ENCODE results near the gene MLX.
"Not testable (repeated sequence)": the region's sequence is repeated elsewhere in the genome, so short reads cannot be mapped to it uniquely, and the experiment has no call there.

Gene MLX

GRCh38 chr17:42555961-42556617, 10.8 kb upstream of the MLX start:
- not testable (repeated sequence) for DNase-seq

GRCh38 chr17:42559075-42559474, 7.8 kb upstream of the MLX start:
- DNase-seq = no peak

GRCh38 chr17:42560246-42560645, 6.7 kb upstream of the MLX start:
- DNase-seq = no peak

GRCh38 chr17:42561897-42562387, 5.0 kb upstream of the MLX start, which contains the start of gene COASY:
COASY (plus strand) TSS chr17:42562148; CDS start chr17:42562623, 475 bp downstream.
- DNase-seq = peak; percentile 86

- no peak for DNase-seq
These were observed 4.3 kb upstream of the MLX start for GRCh38 chr17:42562388-42563142.

- no peak for DNase-seq
These were observed 3.8 kb upstream of the MLX start for GRCh38 chr17:42563143-42563509.

GRCh38 chr17:42563543-42563942, 3.4 kb upstream of the MLX start:
- DNase-seq = no peak

- no peak for DNase-seq
These were observed 3.0 kb upstream of the MLX start for GRCh38 chr17:42563950-42564349.

GRCh38 chr17:42564815-42565522, 1.9 kb upstream of the MLX start:
- DNase-seq = no peak

GRCh38 chr17:42565523-42566214, 1.2 kb upstream of the MLX start:
- no peak for DNase-seq

- no peak for DNase-seq
These were observed 551 bp upstream of the MLX start for GRCh38 chr17:42566215-42566882.

- DNase-seq = no peak
These were observed 1.6 kb downstream of the MLX start for GRCh38 chr17:42568341-42569111.

GRCh38 chr17:42571435-42572225, 4.7 kb downstream of the MLX start:
- DNase-seq = no peak

GRCh38 chr17:42573095-42573494, 6.2 kb downstream of the MLX start:
- DNase-seq = no peak

- DNase-seq = no peak
These were observed 7.6 kb downstream of the MLX start for GRCh38 chr17:42574463-42574862.

- no peak for DNase-seq
These were observed 10.2 kb downstream of the MLX start for GRCh38 chr17:42577140-42577531.

GRCh38 chr17:42577532-42578281, 10.8 kb downstream of the MLX start, which contains the start of gene PSMC3IP:
PSMC3IP (minus strand) TSS chr17:42577729; CDS start chr17:42577686, 43 bp downstream.
- DNase-seq = peak; percentile 90

GRCh38 chr17:42578282-42578869, 11.5 kb downstream of the MLX start:
- DNase-seq = peak; percentile 72

- no peak for DNase-seq
These were observed 13.1 kb downstream of the MLX start for GRCh38 chr17:42579794-42580551.

Measured in GF-D8 (cell line).